PC-3 (cell line): ENCODE measurements around the gene FRMD4B. TPM values are rescaled to one million over a fixed set of nuclear protein-coding genes. Genes with fewer than 3 reads are reported as not detected.

ENCODE experiments used
- ATAC-seq: fragments of 200-7000 bp; cut with Tn5 transposase; 2 replicates; pipeline ENCODE4 v1.9.1; 2020; ENCODE audit warnings: mild to moderate bottlenecking, moderate library complexity
- BruUV-seq: library from RNA; stranded (reverse); fragments of 400-500 nt; replicated peaks from 2 replicates; lab custom pipeline; 2021; lab: Mats Ljungman, UMichigan
- CTCF ChIA-PET: fragments of 300-600 bp; sonication (Branson Sonifier 250); formaldehyde crosslinking; loops from one replicate; lab custom pipeline; 2022; ENCODE audit warnings: antibody characterized with exemption; lab: Charles Lee
- POLR2A ChIA-PET: fragments of 300-600 bp; sonication (Branson Sonifier 250); formaldehyde crosslinking; loops from one replicate; lab custom pipeline; 2022; ENCODE audit warnings: antibody characterized with exemption; ENCODE audit not compliant: unreplicated experiment; lab: Charles Lee
- DNase-seq: peaks from one replicate; pipeline ENCODE4 v3.0.0-alpha.2; 2015
- H2AFZ ChIP-seq: fragments of 300-600 bp; sonication (generic); 2 replicates; pipeline ENCODE4 v1.6.0; 2016; ENCODE audit warnings: antibody characterized with exemption, low read length
- H3F3A ChIP-seq: fragments of 300-600 bp; sonication (generic); one replicate; pipeline ENCODE4 v1.6.0; 2017; ENCODE audit warnings: antibody characterized with exemption, low read length, control low read depth, mild to moderate bottlenecking; ENCODE audit not compliant: unreplicated experiment
- H3K27ac ChIP-seq: fragments of 300-600 bp; sonication (generic); 2 replicates; pipeline ENCODE4 v1.5.1; 2016; ENCODE audit warnings: mild to moderate bottlenecking, low read length
- H3K27me3 ChIP-seq: fragments of 300-600 bp; sonication (generic); 2 replicates; pipeline ENCODE4 v1.6.1; 2016; ENCODE audit warnings: low read length, mixed read lengths
- H3K36me3 ChIP-seq: fragments of 300-600 bp; sonication (generic); 2 replicates; pipeline ENCODE4 v1.6.1; 2016; ENCODE audit warnings: low read depth, mixed run types, low read length, mixed read lengths
- H3K4me1 ChIP-seq: fragments of 300-600 bp; sonication (generic); 2 replicates; pipeline ENCODE4 v1.5.1; 2016; ENCODE audit warnings: low read length; ENCODE audit not compliant: insufficient read depth
- H3K4me2 ChIP-seq: fragments of 300-600 bp; sonication (generic); 2 replicates; pipeline ENCODE4 v1.6.0; 2016; ENCODE audit warnings: low read length
- H3K4me3 ChIP-seq: fragments of 300-600 bp; sonication (generic); 2 replicates; pipeline ENCODE4 v1.5.1; 2016; ENCODE audit warnings: mild to moderate bottlenecking, low read length, mixed read lengths
- H3K79me2 ChIP-seq: fragments of 300-600 bp; sonication (generic); 2 replicates; pipeline ENCODE4 v1.6.1; 2017; ENCODE audit warnings: low read length, mixed read lengths
- H3K9ac ChIP-seq: fragments of 300-600 bp; sonication (generic); 2 replicates; pipeline ENCODE4 v1.6.0; 2016; ENCODE audit warnings: mild to moderate bottlenecking, low read length
- H3K9me2 ChIP-seq: fragments of 300-600 bp; sonication (generic); replicated peaks from 2 replicates; pipeline ENCODE4 v1.6.1; 2016; ENCODE audit warnings: mixed run types, low read length, mixed read lengths
- H3K9me3 ChIP-seq: fragments of 300-600 bp; sonication (generic); 2 replicates; pipeline ENCODE4 v1.6.1; 2016; ENCODE audit warnings: low read length, mixed read lengths
- H4K20me1 ChIP-seq: fragments of 300-600 bp; sonication (generic); 2 replicates; pipeline ENCODE4 v1.6.1; 2016; ENCODE audit warnings: low read length, mixed read lengths
- EZH2 ChIP-seq: fragments of 300-600 bp; sonication (generic); IDR thresholded peaks from one replicate; pipeline ENCODE4 v1.6.1; 2017; ENCODE audit warnings: antibody characterized with exemption, mild to moderate bottlenecking, low read length; ENCODE audit not compliant: unreplicated experiment
- EZH2phosphoT487 ChIP-seq: fragments of 300-600 bp; sonication (generic); IDR thresholded peaks from 2 replicates; pipeline ENCODE4 v1.6.1; 2018; ENCODE audit warnings: mild to moderate bottlenecking, antibody characterized with exemption, low read length, borderline replicate concordance
- intact Hi-C: fragments of 100-400 bp; cut with micrococcal nuclease; formaldehyde crosslinking; loops from 2 replicates; pipeline ENCODE4 v1.9.0; 2023
- total RNA-seq: library from RNA; depleted of rRNA; stranded (reverse); fragments of >200 nt; gene quantifications from 2 replicates; pipeline ENCODE4 v1.2.3, GENCODE V29; 2014
- TF ChIP-seq, protein P1 (sequence below): fragments of 300-600 bp; sonication (generic); conservative IDR thresholded peaks from 2 replicates; pipeline ENCODE4 v1.5.1; 2017; ENCODE audit warnings: antibody characterized with exemption, low read depth, mild to moderate bottlenecking, low read length

Gene FRMD4B
- total RNA-seq, 1 experiment from 2014 or later, result 5.7 TPM

DNA sequence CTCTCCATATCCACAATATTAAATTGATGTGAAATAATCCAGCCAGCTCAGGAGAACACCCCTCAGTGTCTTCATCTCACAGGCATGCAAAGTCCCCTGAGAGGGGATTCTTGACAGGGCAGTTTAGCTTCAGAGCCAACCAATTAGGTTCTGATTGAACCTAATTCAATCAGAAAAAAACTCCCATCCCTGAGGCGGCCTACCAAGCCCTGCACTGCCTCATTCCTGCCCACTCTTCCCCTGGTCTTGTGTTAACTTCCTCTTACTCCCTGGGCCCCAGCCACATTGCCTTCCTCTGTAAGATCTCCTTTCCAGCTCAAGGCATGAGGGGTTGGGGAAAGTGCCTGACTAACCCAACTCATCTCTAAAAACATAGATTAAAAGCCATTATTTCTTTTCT, 46.1 kb downstream of the FRMD4B start:
- no peaks in the 10 kb centered on the region for H3F3A ChIP-seq
- ChIA-PET CTCF (no interaction called here), POLR2A (no interaction called here)
- no peak for ATAC-seq
- intact Hi-C loops, result no loop called here
- H3K27me3 ChIP-seq, result no peaks in the 10 kb centered on the region
- no peak overlapping the region for H3K4me2 ChIP-seq
- TF ChIP-seq, protein P1, sequence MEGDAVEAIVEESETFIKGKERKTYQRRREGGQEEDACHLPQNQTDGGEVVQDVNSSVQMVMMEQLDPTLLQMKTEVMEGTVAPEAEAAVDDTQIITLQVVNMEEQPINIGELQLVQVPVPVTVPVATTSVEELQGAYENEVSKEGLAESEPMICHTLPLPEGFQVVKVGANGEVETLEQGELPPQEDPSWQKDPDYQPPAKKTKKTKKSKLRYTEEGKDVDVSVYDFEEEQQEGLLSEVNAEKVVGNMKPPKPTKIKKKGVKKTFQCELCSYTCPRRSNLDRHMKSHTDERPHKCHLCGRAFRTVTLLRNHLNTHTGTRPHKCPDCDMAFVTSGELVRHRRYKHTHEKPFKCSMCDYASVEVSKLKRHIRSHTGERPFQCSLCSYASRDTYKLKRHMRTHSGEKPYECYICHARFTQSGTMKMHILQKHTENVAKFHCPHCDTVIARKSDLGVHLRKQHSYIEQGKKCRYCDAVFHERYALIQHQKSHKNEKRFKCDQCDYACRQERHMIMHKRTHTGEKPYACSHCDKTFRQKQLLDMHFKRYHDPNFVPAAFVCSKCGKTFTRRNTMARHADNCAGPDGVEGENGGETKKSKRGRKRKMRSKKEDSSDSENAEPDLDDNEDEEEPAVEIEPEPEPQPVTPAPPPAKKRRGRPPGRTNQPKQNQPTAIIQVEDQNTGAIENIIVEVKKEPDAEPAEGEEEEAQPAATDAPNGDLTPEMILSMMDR, result no peak
- TF ChIP-seq EZH2 (no peak), EZH2phosphoT487 (no peak)
- no peaks in the 10 kb centered on the region for H3K79me2 ChIP-seq
- H3K4me1 ChIP-seq, result no peaks in the 10 kb centered on the region
- DNase-seq, result no peak
- no peaks in the 10 kb centered on the region for H4K20me1 ChIP-seq
- H3K9me2 ChIP-seq, result no peaks in the 10 kb centered on the region
- no peak overlapping the region for H2AFZ ChIP-seq
- H3K27ac ChIP-seq, result no peak overlapping the region
- H3K36me3 ChIP-seq, result no peaks in the 10 kb centered on the region
- H3K9ac ChIP-seq, result no peak overlapping the region
- no peak overlapping the region for H3K4me3 ChIP-seq
- no TSS peak for BruUV-seq
- H3K9me3 ChIP-seq, result no peaks in the 10 kb centered on the region

DNA sequence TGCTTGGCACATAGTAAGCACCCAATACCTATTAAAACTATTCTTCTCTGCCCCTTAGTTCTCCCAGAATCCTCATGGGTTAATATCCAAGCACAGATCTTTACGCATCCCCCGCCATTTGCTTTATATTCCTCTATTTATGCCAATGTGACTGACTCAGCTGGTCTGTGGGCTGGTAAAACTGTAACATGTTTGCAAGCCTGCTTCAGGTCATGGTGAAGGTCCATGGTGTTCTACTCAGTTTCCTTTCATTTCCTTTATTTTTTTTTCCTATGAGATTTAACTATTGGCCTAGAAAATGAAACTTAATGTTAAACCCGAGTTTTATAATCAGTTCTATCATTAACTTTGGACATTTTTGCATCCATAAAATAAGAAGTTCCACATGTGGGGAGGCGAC, 47.0 kb downstream of the FRMD4B start:
- ChIA-PET CTCF (no interaction called here), POLR2A (no interaction called here)

DNA sequence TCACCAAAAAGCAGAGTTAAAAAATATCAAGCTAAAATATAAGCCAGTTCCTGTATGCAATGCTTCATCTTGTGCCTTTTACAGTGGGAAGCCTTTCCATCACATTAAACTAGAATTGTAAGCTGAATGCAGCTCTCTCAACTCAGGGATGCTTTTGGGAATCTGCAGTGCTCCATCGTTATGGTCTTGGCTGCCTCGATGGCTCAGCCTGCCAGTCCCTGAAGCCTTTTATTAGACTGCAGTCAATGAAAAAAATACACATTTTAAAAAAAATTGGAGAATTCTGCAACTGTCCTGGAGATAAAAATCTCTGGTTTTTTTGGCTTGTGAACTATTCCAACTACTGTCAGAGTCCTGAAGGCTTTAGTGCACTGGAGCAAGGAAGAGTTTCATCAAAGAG, 53.0 kb downstream of the FRMD4B start:
- DNase-seq (no peak), ATAC-seq (no peak)
- POLR2A ChIA-PET, result no interaction called here
- Histone ChIP-seq H3K4me1 (no peaks in the 10 kb centered on the region), H3F3A (no peaks in the 10 kb centered on the region), H3K79me2 (no peaks in the 10 kb centered on the region), H3K27ac (no peak overlapping the region), H3K9me2 (no peaks in the 10 kb centered on the region), H3K9ac (no peak overlapping the region), H3K4me2 (no peak overlapping the region), H3K9me3 (no peaks in the 10 kb centered on the region), H4K20me1 (no peaks in the 10 kb centered on the region), H2AFZ (no peak overlapping the region), H3K36me3 (no peaks in the 10 kb centered on the region), H3K27me3 (no peaks in the 10 kb centered on the region), H3K4me3 (no peak overlapping the region)
- intact Hi-C loops, result no loop called here
- CTCF ChIA-PET, result no interaction called here
- TF ChIP-seq EZH2phosphoT487 (no peak), EZH2 (no peak)
- TF ChIP-seq, protein P1, result no peak
- BruUV-seq, result no TSS peak

More for the DNA sequence above, 47.0 kb downstream of the FRMD4B start:
- no peak overlapping the region for H3K27ac ChIP-seq
- H3K36me3 ChIP-seq, result no peaks in the 10 kb centered on the region
- H2AFZ ChIP-seq, result no peak overlapping the region
- BruUV-seq, result no TSS peak
- no peak for DNase-seq
- H4K20me1 ChIP-seq, result no peaks in the 10 kb centered on the region
- H3K9me2 ChIP-seq, result no peaks in the 10 kb centered on the region
- TF ChIP-seq EZH2 (no peak), EZH2phosphoT487 (no peak)
- TF ChIP-seq, protein P1, result no peak
- H3K27me3 ChIP-seq, result no peaks in the 10 kb centered on the region
- intact Hi-C loops, result no loop called here
- no peaks in the 10 kb centered on the region for H3K79me2 ChIP-seq
- H3K4me1 ChIP-seq, result no peaks in the 10 kb centered on the region
- no peak for ATAC-seq
- no peaks in the 10 kb centered on the region for H3K9me3 ChIP-seq
- H3K4me3 ChIP-seq, result no peak overlapping the region
- no peaks in the 10 kb centered on the region for H3F3A ChIP-seq
- H3K4me2 ChIP-seq, result no peak overlapping the region
- no peak overlapping the region for H3K9ac ChIP-seq
